ENCODE measurements around the gene PAPSS1.

The PAPSS1 gene

DNA sequence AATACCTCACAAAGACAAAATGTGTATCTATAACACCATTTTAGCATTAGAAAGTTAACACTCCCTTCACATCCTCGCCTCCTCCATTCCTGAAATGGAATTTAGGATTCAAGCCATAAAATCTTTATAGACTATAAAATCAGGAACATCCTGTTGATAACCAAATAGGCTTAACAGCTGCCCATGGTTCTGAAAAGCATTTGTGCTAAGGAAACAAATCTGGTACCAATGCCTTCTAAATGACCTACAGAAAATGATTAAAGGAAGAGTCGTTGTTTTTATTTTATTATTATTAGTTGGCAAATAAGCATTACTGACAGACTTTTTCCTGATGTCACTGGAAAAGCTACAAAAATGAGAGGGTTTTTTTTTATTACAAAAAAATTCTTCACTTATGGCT, 79.8 kb downstream of the PAPSS1 start:
- no peaks in the 10 kb centered on the region for H3K27me3 ChIP-seq (ENCODE audit: control insufficient read depth in 2 of 2, insufficient read depth in 2 of 2, low read length in 2 of 2)
- H3K9ac ChIP-seq (ENCODE audit: low read depth in 1 of 2, low read length in 2 of 2) = no peak overlapping the region
- no peak overlapping the region for H3K4me3 ChIP-seq (ENCODE audit: low read length in 2 of 2)
- H3K36me3 ChIP-seq (ENCODE audit: control insufficient read depth in 2 of 2, insufficient read depth in 2 of 2, low read length in 2 of 2) = peaks cover 9 to 13% of the 10 kb centered on the region in 2 donors
- no peaks in the 10 kb centered on the region for H3K4me1 ChIP-seq (ENCODE audit: control insufficient read depth in 2 of 2, insufficient read depth in 2 of 2, low read length in 2 of 2)
- H3K27ac ChIP-seq (ENCODE audit: low read depth in 2 of 2, low read length in 2 of 2) = no peak overlapping the region
- no peaks in the 10 kb centered on the region for H3K9me3 ChIP-seq (ENCODE audit: control insufficient read depth in 2 of 2, low read length in 2 of 2)

- Histone ChIP-seq H3K9me3 (ENCODE audit: control insufficient read depth in 2 of 2, low read length in 2 of 2) (no peaks in the 10 kb centered on the region), H3K36me3 (ENCODE audit: control insufficient read depth in 2 of 2, insufficient read depth in 2 of 2, low read length in 2 of 2) (peaks cover 0 to 3% of the 10 kb centered on the region in 2 donors), H3K27me3 (ENCODE audit: control insufficient read depth in 2 of 2, insufficient read depth in 2 of 2, low read length in 2 of 2) (no peaks in the 10 kb centered on the region), H3K27ac (ENCODE audit: low read depth in 2 of 2, low read length in 2 of 2) (no peak overlapping the region), H3K4me1 (ENCODE audit: control insufficient read depth in 2 of 2, insufficient read depth in 2 of 2, low read length in 2 of 2) (no peaks in the 10 kb centered on the region), H3K9ac (ENCODE audit: low read depth in 1 of 2, low read length in 2 of 2) (no peak overlapping the region), H3K4me3 (ENCODE audit: low read length in 2 of 2) (no peak overlapping the region)
Observed at GRCh38 chr4:107635735-107636134, 84.3 kb downstream of the PAPSS1 start.

GRCh38 chr4:107631560-107631959, 88.5 kb downstream of the PAPSS1 start:
- H3K9me3 ChIP-seq (ENCODE audit: control insufficient read depth in 2 of 2, low read length in 2 of 2) = no peaks in the 10 kb centered on the region
- H3K27ac ChIP-seq (ENCODE audit: low read depth in 2 of 2, low read length in 2 of 2) = no peak overlapping the region
- no peaks in the 10 kb centered on the region for H3K4me1 ChIP-seq (ENCODE audit: control insufficient read depth in 2 of 2, insufficient read depth in 2 of 2, low read length in 2 of 2)
- no peak overlapping the region for H3K4me3 ChIP-seq (ENCODE audit: low read length in 2 of 2)
- no peak overlapping the region for H3K9ac ChIP-seq (ENCODE audit: low read depth in 1 of 2, low read length in 2 of 2)
- H3K36me3 ChIP-seq (ENCODE audit: control insufficient read depth in 2 of 2, insufficient read depth in 2 of 2, low read length in 2 of 2) = peaks cover 0 to 3% of the 10 kb centered on the region in 2 donors
- no peaks in the 10 kb centered on the region for H3K27me3 ChIP-seq (ENCODE audit: control insufficient read depth in 2 of 2, insufficient read depth in 2 of 2, low read length in 2 of 2)

- Histone ChIP-seq H3K27me3 (ENCODE audit: control insufficient read depth in 2 of 2, insufficient read depth in 2 of 2, low read length in 2 of 2) (no peaks in the 10 kb centered on the region), H3K4me1 (ENCODE audit: control insufficient read depth in 2 of 2, insufficient read depth in 2 of 2, low read length in 2 of 2) (no peaks in the 10 kb centered on the region), H3K4me3 (ENCODE audit: low read length in 2 of 2) (no peak overlapping the region), H3K9me3 (ENCODE audit: control insufficient read depth in 2 of 2, low read length in 2 of 2) (no peaks in the 10 kb centered on the region), H3K9ac (ENCODE audit: low read depth in 1 of 2, low read length in 2 of 2) (no peak overlapping the region), H3K27ac (ENCODE audit: low read depth in 2 of 2, low read length in 2 of 2) (no peak overlapping the region), H3K36me3 (ENCODE audit: control insufficient read depth in 2 of 2, insufficient read depth in 2 of 2, low read length in 2 of 2) (peaks cover 0 to 3% of the 10 kb centered on the region in 2 donors)
Observed at GRCh38 chr4:107630185-107630705, 89.8 kb downstream of the PAPSS1 start.

DNA sequence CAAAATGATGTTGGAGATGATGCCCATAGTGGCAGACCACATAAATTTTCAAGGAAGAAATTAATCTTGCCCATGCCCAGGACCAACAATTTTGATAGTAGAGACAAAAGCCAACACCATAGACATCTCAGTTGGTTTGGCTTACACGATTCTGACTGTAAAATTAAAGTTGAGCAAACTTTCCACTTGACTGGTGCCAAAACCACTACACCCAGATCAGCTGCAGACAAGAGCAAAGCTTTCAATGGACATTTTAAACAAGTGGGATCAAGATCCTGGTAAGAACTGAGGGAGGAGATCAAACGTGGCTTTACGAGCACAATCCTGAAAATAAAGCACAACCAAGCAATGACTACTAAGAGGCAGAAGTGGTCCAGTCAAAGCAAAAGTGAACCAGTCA, 90.7 kb downstream of the PAPSS1 start:
- Histone ChIP-seq H3K4me3 (ENCODE audit: low read length in 2 of 2) (no peak overlapping the region), H3K4me1 (ENCODE audit: control insufficient read depth in 2 of 2, insufficient read depth in 2 of 2, low read length in 2 of 2) (peaks cover 0 to 2% of the 10 kb centered on the region in 2 donors), H3K36me3 (ENCODE audit: control insufficient read depth in 2 of 2, insufficient read depth in 2 of 2, low read length in 2 of 2) (peaks cover 0 to 3% of the 10 kb centered on the region in 2 donors), H3K27ac (ENCODE audit: low read depth in 2 of 2, low read length in 2 of 2) (no peak overlapping the region), H3K27me3 (ENCODE audit: control insufficient read depth in 2 of 2, insufficient read depth in 2 of 2, low read length in 2 of 2) (no peaks in the 10 kb centered on the region), H3K9me3 (ENCODE audit: control insufficient read depth in 2 of 2, low read length in 2 of 2) (no peaks in the 10 kb centered on the region), H3K9ac (ENCODE audit: low read depth in 1 of 2, low read length in 2 of 2) (no peak overlapping the region)

GRCh38 chr4:107625391-107625902, 94.6 kb downstream of the PAPSS1 start:
- no peak overlapping the region for H3K27ac ChIP-seq (ENCODE audit: low read depth in 2 of 2, low read length in 2 of 2)
- no peak overlapping the region for H3K4me3 ChIP-seq (ENCODE audit: low read length in 2 of 2)
- no peak overlapping the region for H3K9ac ChIP-seq (ENCODE audit: low read depth in 1 of 2, low read length in 2 of 2)
- H3K36me3 ChIP-seq (ENCODE audit: control insufficient read depth in 2 of 2, insufficient read depth in 2 of 2, low read length in 2 of 2) = peaks cover 0 to 3% of the 10 kb centered on the region in 2 donors
- peaks cover 0 to 2% of the 10 kb centered on the region in 2 donors for H3K4me1 ChIP-seq (ENCODE audit: control insufficient read depth in 2 of 2, insufficient read depth in 2 of 2, low read length in 2 of 2)
- H3K9me3 ChIP-seq (ENCODE audit: control insufficient read depth in 2 of 2, low read length in 2 of 2) = peaks cover 0 to 4% of the 10 kb centered on the region in 2 donors
- H3K27me3 ChIP-seq (ENCODE audit: control insufficient read depth in 2 of 2, insufficient read depth in 2 of 2, low read length in 2 of 2) = no peaks in the 10 kb centered on the region

- Histone ChIP-seq H3K9ac (ENCODE audit: low read depth in 1 of 2, low read length in 2 of 2) (no peak overlapping the region), H3K4me3 (ENCODE audit: low read length in 2 of 2) (no peak overlapping the region), H3K36me3 (ENCODE audit: control insufficient read depth in 2 of 2, insufficient read depth in 2 of 2, low read length in 2 of 2) (peaks cover 0 to 3% of the 10 kb centered on the region in 2 donors), H3K27ac (ENCODE audit: low read depth in 2 of 2, low read length in 2 of 2) (no peak overlapping the region), H3K4me1 (ENCODE audit: control insufficient read depth in 2 of 2, insufficient read depth in 2 of 2, low read length in 2 of 2) (peaks cover 0 to 2% of the 10 kb centered on the region in 2 donors), H3K9me3 (ENCODE audit: control insufficient read depth in 2 of 2, low read length in 2 of 2) (peaks cover 0 to 4% of the 10 kb centered on the region in 2 donors), H3K27me3 (ENCODE audit: control insufficient read depth in 2 of 2, insufficient read depth in 2 of 2, low read length in 2 of 2) (no peaks in the 10 kb centered on the region)
Observed at GRCh38 chr4:107624024-107624423, 96.0 kb downstream of the PAPSS1 start.

DNA sequence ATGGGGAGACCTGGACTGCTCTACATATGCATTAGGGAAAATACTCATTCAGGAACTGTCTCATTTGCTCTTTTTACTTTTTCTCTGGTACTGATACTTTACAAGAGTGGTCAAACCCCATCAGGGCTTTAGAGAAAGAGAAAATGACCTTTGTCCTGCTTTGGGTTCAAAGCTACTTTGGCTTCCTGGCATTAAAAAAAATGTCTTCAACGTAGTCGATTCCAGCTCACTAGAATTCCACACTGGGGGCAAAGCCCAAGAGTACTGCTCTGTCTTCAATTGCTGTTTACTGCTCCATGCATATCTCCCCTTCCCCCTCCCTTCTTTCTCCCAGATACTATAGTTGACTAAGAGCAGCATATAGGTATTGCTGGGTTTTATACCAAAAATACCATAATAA, 98.0 kb downstream of the PAPSS1 start:
- Histone ChIP-seq H3K4me1 (ENCODE audit: control insufficient read depth in 2 of 2, insufficient read depth in 2 of 2, low read length in 2 of 2) (peaks cover 0 to 2% of the 10 kb centered on the region in 2 donors), H3K9ac (ENCODE audit: low read depth in 1 of 2, low read length in 2 of 2) (no peak overlapping the region), H3K27ac (ENCODE audit: low read depth in 2 of 2, low read length in 2 of 2) (no peak overlapping the region), H3K27me3 (ENCODE audit: control insufficient read depth in 2 of 2, insufficient read depth in 2 of 2, low read length in 2 of 2) (no peaks in the 10 kb centered on the region), H3K4me3 (ENCODE audit: low read length in 2 of 2) (no peak overlapping the region), H3K9me3 (ENCODE audit: control insufficient read depth in 2 of 2, low read length in 2 of 2) (peaks cover 0 to 4% of the 10 kb centered on the region in 2 donors), H3K36me3 (ENCODE audit: control insufficient read depth in 2 of 2, insufficient read depth in 2 of 2, low read length in 2 of 2) (peaks cover 0 to 3% of the 10 kb centered on the region in 2 donors)

DNA sequence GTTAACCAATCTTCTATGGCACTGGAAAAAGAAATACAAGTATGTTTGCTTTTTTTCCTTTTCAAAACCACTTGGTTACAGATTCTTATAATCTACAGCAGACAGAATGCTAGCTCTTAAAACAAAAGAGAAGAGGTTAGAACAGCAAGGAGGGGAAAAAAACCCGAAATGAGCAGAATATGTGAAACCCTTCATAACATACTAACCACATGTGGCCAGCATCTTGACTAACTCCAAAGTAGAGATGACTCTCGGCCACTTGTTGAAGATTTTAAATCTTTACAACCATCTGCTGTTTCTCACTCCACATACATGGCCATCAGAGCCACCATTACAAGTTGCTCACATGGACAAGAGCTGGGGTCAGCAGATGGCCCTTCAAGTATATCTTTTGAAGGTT, 100.3 kb downstream of the PAPSS1 start:
- Histone ChIP-seq H3K9ac (ENCODE audit: low read depth in 1 of 2, low read length in 2 of 2) (no peak overlapping the region), H3K27me3 (ENCODE audit: control insufficient read depth in 2 of 2, insufficient read depth in 2 of 2, low read length in 2 of 2) (no peaks in the 10 kb centered on the region), H3K4me1 (ENCODE audit: control insufficient read depth in 2 of 2, insufficient read depth in 2 of 2, low read length in 2 of 2) (no peaks in the 10 kb centered on the region), H3K36me3 (ENCODE audit: control insufficient read depth in 2 of 2, insufficient read depth in 2 of 2, low read length in 2 of 2) (peaks cover 0 to 3% of the 10 kb centered on the region in 2 donors), H3K27ac (ENCODE audit: low read depth in 2 of 2, low read length in 2 of 2) (no peak overlapping the region), H3K4me3 (ENCODE audit: low read length in 2 of 2) (no peak overlapping the region), H3K9me3 (ENCODE audit: control insufficient read depth in 2 of 2, low read length in 2 of 2) (peaks cover 0 to 4% of the 10 kb centered on the region in 2 donors)

- no peaks in the 10 kb centered on the region for H3K4me1 ChIP-seq (ENCODE audit: control insufficient read depth in 2 of 2, insufficient read depth in 2 of 2, low read length in 2 of 2)
- peaks cover 0 to 2% of the 10 kb centered on the region in 2 donors for H3K36me3 ChIP-seq (ENCODE audit: control insufficient read depth in 2 of 2, insufficient read depth in 2 of 2, low read length in 2 of 2)
- no peak overlapping the region for H3K4me3 ChIP-seq (ENCODE audit: low read length in 2 of 2)
- no peak overlapping the region for H3K27ac ChIP-seq (ENCODE audit: low read depth in 2 of 2, low read length in 2 of 2)
- H3K9me3 ChIP-seq (ENCODE audit: control insufficient read depth in 2 of 2, low read length in 2 of 2) = peaks cover 0 to 4% of the 10 kb centered on the region in 2 donors
- H3K27me3 ChIP-seq (ENCODE audit: control insufficient read depth in 2 of 2, insufficient read depth in 2 of 2, low read length in 2 of 2) = no peaks in the 10 kb centered on the region
- no peak overlapping the region for H3K9ac ChIP-seq (ENCODE audit: low read depth in 1 of 2, low read length in 2 of 2)
Observed at GRCh38 chr4:107619066-107619465, 101.0 kb downstream of the PAPSS1 start.

Measured in mucosa of rectum (tissue), 2 donors.